K562 (cell line): Measurements from ENCODE around the gene SEC11A.

ENCODE experiments used
- ATF1 ChIP-seq, 2 experiments: fragments of 450-650 bp in 1 of 2; IDR thresholded peaks; 2 replicates each; pipeline ENCODE4 v1.6.1; 2016; ENCODE audit warnings: missing compliant biosample characterization in 1 of 2, missing genetic modification characterization in 1 of 2
- CBX3 ChIP-seq, 2 experiments: IDR thresholded peaks; 1 replicate in 1 of 2; 2 replicates in 1 of 2; pipeline ENCODE4 v1.6.1; 2012; ENCODE audit warnings: inconsistent platforms in 2 of 2, low read length in 2 of 2, borderline replicate concordance in 1 of 2, control low read depth in 1 of 2
- EHMT2 ChIP-seq: fragments of 450-650 bp; IDR thresholded peaks from 2 replicates; pipeline ENCODE4 v1.6.1; 2018; ENCODE audit warnings: antibody characterized with exemption
- JUNB ChIP-seq: fragments of 450-650 bp; formaldehyde crosslinking; conservative IDR thresholded peaks from 2 replicates; pipeline ENCODE4 v1.4.0; 2020; ENCODE audit warnings: mild to moderate bottlenecking
- PRPF4 ChIP-seq: fragments of 200-400 bp; formaldehyde crosslinking; IDR thresholded peaks from one replicate; pipeline ENCODE4 v1.6.1; 2017; ENCODE audit warnings: low read length, low read depth, mild to moderate bottlenecking; ENCODE audit not compliant: insufficient read depth, poor library complexity, severe bottlenecking
- RNF2 ChIP-seq: sonication (generic); IDR thresholded peaks from 2 replicates; pipeline ENCODE4 v1.6.1; 2016
- ZNF24 ChIP-seq: fragments of 450-650 bp; IDR thresholded peaks from 2 replicates; pipeline ENCODE4 v1.6.1; 2016
- TF ChIP-seq, protein P1 (sequence below), 3 experiments: IDR thresholded peaks in 2 of 3; conservative IDR thresholded peaks in 1 of 3; 2 replicates each; pipeline ENCODE4 v1.5.1; 2011 to 2012; ENCODE audit warnings: low read length in 3 of 3, mild to moderate bottlenecking in 3 of 3, control low read depth in 2 of 3, improper control_type of control experiment in 1 of 3, inconsistent platforms in 1 of 3, low read depth in 1 of 3, mixed read lengths in 1 of 3, moderate library complexity in 1 of 3; ENCODE audit not compliant: insufficient read depth in 2 of 3
- TF ChIP-seq, protein P2 (sequence below): sonication (generic); formaldehyde crosslinking; IDR thresholded peaks from 2 replicates; pipeline ENCODE4 v1.8.1; 2022; ENCODE audit warnings: missing genetic modification reagents
- TF ChIP-seq, protein P3 (sequence below): fragments of 250-450 bp; sonication (Bioruptor Pico); IDR thresholded peaks from 2 replicates; pipeline ENCODE4 v1.5.0; 2020; ENCODE audit warnings: mild to moderate bottlenecking
- TF ChIP-seq, protein P4 (sequence below), 2 experiments: fragments of 450-650 bp in 1 of 2; sonication (generic) in 1 of 2; formaldehyde crosslinking in 1 of 2; IDR thresholded peaks in 1 of 2; conservative IDR thresholded peaks in 1 of 2; 2 replicates each; pipeline versions ENCODE4 v1.6.1 to v1.8.1; 2016 to 2023; ENCODE audit warnings: mild to moderate bottlenecking in 2 of 2, moderate library complexity in 2 of 2, inconsistent platforms in 1 of 2, missing genetic modification reagents in 1 of 2
- TF ChIP-seq, protein P5 (sequence below): IDR thresholded peaks from 3 replicates; pipeline ENCODE4 v1.6.1; 2011; ENCODE audit warnings: borderline replicate concordance, mild to moderate bottlenecking; ENCODE audit not compliant: insufficient read length, insufficient read depth

DNA sequence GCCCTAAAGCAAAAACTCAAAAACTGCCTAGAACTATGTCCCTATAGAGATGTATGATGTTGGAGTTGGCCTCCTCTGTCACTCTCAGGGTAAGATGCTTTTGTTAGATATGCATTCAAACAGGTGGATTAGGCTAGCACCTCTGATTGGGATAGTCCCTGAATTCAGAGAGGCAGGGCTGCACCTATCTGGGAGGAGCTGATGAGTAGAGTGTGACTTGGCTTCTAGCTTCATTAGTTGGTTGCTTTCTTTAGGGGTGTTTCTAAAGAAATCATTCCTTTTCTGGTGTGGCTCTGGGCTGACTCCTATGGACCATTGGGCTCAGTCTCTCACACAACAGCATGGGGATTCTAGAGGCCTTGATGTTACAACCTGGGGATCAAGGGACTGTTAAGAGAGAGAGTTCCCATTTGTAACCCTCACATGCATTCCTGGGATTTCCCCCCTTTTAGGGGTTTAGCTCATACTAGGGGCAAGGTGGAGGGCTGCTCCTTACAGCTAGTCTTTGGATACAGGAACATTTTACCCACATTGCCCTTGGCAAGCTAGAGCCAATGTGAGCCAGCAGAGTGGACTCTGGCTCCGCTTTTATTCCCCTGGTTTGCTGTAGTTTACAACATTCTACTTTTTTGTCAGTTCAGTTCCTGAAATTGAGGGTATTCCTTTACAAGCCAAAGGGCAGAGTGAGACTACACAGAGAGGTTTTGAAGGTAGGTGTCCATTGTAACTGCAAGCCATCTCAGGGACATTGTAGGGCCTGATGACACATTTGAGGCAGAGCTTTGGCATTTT, 40.0 kb upstream of the SEC11A start:
- TF ChIP-seq JUNB (CRISPR knock-in tag) (no peak), CBX3 (IDR thresholded peaks at IDR 0.05; ENCODE audit: borderline replicate concordance in 1 of 2, low read length in 2 of 2) (no peak), PRPF4 (no peak), ATF1 (CRISPR knock-in tag; IDR thresholded peaks at IDR 0.05) (no peak), ATF1 (tag; IDR thresholded peaks at IDR 0.05) (no peak), ZNF24 (no peak), RNF2 (no peak), EHMT2 (no peak)
- TF ChIP-seq, protein P1, sequence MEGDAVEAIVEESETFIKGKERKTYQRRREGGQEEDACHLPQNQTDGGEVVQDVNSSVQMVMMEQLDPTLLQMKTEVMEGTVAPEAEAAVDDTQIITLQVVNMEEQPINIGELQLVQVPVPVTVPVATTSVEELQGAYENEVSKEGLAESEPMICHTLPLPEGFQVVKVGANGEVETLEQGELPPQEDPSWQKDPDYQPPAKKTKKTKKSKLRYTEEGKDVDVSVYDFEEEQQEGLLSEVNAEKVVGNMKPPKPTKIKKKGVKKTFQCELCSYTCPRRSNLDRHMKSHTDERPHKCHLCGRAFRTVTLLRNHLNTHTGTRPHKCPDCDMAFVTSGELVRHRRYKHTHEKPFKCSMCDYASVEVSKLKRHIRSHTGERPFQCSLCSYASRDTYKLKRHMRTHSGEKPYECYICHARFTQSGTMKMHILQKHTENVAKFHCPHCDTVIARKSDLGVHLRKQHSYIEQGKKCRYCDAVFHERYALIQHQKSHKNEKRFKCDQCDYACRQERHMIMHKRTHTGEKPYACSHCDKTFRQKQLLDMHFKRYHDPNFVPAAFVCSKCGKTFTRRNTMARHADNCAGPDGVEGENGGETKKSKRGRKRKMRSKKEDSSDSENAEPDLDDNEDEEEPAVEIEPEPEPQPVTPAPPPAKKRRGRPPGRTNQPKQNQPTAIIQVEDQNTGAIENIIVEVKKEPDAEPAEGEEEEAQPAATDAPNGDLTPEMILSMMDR (IDR thresholded peaks at IDR 0.05 in 2 of 3, conservative IDR thresholded peaks at IDR 0.05 in 1 of 3; ENCODE audit: insufficient read depth in 2 of 3, low read depth in 1 of 3, low read length in 3 of 3) = no peak
- TF ChIP-seq, protein P2, sequence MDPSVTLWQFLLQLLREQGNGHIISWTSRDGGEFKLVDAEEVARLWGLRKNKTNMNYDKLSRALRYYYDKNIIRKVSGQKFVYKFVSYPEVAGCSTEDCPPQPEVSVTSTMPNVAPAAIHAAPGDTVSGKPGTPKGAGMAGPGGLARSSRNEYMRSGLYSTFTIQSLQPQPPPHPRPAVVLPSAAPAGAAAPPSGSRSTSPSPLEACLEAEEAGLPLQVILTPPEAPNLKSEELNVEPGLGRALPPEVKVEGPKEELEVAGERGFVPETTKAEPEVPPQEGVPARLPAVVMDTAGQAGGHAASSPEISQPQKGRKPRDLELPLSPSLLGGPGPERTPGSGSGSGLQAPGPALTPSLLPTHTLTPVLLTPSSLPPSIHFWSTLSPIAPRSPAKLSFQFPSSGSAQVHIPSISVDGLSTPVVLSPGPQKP (CRISPR knock-in tag) = no peak
- TF ChIP-seq, protein P3, sequence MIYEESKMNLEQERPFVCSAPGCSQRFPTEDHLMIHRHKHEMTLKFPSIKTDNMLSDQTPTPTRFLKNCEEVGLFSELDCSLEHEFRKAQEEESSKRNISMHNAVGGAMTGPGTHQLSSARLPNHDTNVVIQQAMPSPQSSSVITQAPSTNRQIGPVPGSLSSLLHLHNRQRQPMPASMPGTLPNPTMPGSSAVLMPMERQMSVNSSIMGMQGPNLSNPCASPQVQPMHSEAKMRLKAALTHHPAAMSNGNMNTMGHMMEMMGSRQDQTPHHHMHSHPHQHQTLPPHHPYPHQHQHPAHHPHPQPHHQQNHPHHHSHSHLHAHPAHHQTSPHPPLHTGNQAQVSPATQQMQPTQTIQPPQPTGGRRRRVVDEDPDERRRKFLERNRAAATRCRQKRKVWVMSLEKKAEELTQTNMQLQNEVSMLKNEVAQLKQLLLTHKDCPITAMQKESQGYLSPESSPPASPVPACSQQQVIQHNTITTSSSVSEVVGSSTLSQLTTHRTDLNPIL = no peak
- TF ChIP-seq, protein P4, sequence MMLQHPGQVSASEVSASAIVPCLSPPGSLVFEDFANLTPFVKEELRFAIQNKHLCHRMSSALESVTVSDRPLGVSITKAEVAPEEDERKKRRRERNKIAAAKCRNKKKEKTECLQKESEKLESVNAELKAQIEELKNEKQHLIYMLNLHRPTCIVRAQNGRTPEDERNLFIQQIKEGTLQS (IDR thresholded peaks at IDR 0.05) = no peak
- TF ChIP-seq, protein P4 (CRISPR knock-in tag; conservative IDR thresholded peaks at IDR 0.05) = no peak
- TF ChIP-seq, protein P5, sequence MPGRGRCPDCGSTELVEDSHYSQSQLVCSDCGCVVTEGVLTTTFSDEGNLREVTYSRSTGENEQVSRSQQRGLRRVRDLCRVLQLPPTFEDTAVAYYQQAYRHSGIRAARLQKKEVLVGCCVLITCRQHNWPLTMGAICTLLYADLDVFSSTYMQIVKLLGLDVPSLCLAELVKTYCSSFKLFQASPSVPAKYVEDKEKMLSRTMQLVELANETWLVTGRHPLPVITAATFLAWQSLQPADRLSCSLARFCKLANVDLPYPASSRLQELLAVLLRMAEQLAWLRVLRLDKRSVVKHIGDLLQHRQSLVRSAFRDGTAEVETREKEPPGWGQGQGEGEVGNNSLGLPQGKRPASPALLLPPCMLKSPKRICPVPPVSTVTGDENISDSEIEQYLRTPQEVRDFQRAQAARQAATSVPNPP = no peak
